ENCODE data around the gene HIVEP3.

HIVEP3 gene

DNA sequence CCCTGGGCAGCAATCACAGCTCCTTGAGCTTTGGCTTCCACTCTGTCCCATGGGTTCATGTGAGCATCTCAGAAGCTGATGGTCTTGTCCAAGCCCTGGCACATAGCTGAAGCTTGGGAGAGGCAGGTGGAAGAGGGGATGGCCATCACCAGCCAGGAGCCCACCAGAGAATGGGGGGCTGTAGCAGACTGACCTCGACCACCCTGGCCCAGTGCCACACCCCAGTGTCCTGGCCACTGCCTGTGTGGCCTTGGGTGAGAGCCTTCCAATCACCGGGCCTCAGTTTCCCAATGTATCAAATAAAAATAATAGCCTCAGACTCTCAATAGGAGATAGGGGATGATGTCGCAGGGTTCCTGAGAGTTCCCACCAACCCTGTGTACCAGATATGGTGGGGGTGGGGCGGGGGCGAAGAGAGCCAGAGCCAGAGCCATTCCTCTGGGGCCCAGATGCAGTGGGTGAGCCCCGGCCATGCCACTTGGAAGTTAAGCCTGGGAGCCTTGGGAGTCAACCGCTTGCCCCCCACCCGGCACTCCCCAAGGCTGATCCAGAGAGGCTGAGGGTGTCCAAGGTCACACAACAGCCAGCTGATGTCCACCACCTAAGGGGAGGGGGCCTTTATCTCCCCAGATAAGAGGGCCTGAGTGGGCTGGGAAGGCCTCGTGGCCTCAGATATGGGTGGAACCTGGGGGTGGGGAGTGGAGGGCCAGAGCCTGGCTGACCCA lies 424.9 kb downstream of the HIVEP3 start:
- no peak for DNase-seq (ENCODE audit: low read depth, low spot score)
- Histone ChIP-seq H3K27ac (ENCODE audit: low read length) (no peak overlapping the region), H3K9me3 (ENCODE audit: control insufficient read depth, insufficient read depth, low read length) (no peaks in the 10 kb centered on the region), H3K27me3 (ENCODE audit: control insufficient read depth, insufficient read depth, low read length) (no peaks in the 10 kb centered on the region), H3K4me3 (ENCODE audit: low read length) (no peak overlapping the region), H3K36me3 (ENCODE audit: control insufficient read depth, insufficient read depth, low read length) (no peaks in the 10 kb centered on the region), H3K4me1 (ENCODE audit: control insufficient read depth, insufficient read depth, low read length) (peaks cover 12% of the 10 kb centered on the region)
- WGBS (ENCODE audit: insufficient coverage, insufficient read length) = no CpG with 5 or more reads among the region's 9 CpGs

DNA sequence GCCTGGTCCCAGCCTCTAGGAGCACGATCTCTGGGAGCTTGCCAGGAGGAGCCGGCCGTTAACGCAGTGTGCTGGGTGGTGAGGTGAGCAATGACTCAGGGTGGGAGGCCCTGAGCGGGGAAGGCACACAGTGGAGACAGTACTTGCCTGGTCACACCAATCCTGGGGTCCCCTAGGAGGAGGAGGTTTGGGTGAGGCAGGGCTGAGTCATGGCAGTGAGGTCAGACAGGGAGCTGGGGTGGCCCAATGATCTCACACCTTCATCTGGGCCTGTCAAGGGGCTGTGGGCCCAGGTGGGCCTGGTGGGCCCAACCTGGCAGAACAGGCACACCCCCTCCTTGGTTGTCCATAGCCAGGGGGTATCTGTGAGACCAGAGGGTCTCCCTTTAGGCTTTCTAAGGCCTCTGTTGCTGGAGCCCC lies 425.6 kb downstream of the HIVEP3 start:
- H3K4me1 ChIP-seq (ENCODE audit: control insufficient read depth, insufficient read depth, low read length) = peaks cover 12% of the 10 kb centered on the region
- no peaks in the 10 kb centered on the region for H3K36me3 ChIP-seq (ENCODE audit: control insufficient read depth, insufficient read depth, low read length)
- H3K9me3 ChIP-seq (ENCODE audit: control insufficient read depth, insufficient read depth, low read length) = no peaks in the 10 kb centered on the region
- H3K27me3 ChIP-seq (ENCODE audit: control insufficient read depth, insufficient read depth, low read length) = no peaks in the 10 kb centered on the region
- no peak overlapping the region for H3K27ac ChIP-seq (ENCODE audit: low read length)
- DNase-seq (ENCODE audit: low read depth, low spot score) = no peak
- no CpG with 5 or more reads among the region's 5 CpGs for WGBS (ENCODE audit: insufficient coverage, insufficient read length)
- H3K4me3 ChIP-seq (ENCODE audit: low read length) = no peak overlapping the region

DNA sequence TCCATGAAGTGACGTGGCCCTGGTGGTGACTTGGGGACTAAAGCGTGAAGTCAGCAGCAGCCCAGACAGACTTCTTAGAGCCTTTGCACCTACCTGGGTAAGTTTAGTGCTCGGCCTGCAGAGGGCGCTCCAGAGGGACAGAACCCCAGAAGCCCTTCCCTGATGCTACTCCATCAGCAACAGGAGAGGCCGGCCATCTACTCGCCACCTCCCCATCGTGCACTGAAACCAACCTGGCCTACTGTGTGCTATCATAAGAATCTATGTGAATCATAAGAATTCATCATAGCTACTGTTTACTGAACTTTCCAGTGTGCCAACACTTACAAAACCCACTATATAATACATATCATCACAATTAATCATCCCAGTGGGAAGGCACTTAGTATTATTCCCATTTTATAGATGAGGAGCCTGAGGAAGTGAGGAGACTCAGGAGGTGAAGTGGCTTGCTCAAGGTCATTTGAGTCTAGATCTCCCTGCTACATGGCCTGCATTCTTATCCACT lies 426.3 kb downstream of the HIVEP3 start:
- no peak overlapping the region for H3K27ac ChIP-seq (ENCODE audit: low read length)
- no peak for DNase-seq (ENCODE audit: low read depth, low spot score)
- H3K36me3 ChIP-seq (ENCODE audit: control insufficient read depth, insufficient read depth, low read length) = no peaks in the 10 kb centered on the region
- H3K9me3 ChIP-seq (ENCODE audit: control insufficient read depth, insufficient read depth, low read length) = no peaks in the 10 kb centered on the region
- H3K4me3 ChIP-seq (ENCODE audit: low read length) = no peak overlapping the region
- H3K27me3 ChIP-seq (ENCODE audit: control insufficient read depth, insufficient read depth, low read length) = no peaks in the 10 kb centered on the region
- WGBS (ENCODE audit: insufficient coverage, insufficient read length) = no CpG with 5 or more reads among the region's 7 CpGs
- peaks cover 14% of the 10 kb centered on the region for H3K4me1 ChIP-seq (ENCODE audit: control insufficient read depth, insufficient read depth, low read length)

DNA sequence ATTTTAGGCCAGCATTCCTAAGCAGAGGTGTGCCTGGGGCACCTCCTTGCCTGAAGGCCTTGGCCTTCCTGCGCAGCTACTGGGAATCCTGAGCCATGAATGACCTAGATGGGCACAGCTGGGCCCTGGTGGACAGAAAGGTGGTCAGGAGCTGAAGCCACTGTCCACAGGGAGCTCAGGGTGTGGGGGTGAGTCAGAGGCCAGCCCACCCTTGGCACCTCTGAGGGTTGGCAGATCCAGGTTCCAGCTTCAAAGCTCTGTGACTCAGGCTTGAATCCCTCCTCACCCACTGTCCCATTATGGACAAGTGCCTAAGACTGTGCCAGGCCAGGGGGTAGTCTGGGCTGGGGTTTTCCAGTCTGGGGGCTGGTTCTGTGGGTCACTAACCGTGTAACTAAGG lies 427.8 kb downstream of the HIVEP3 start:
- Histone ChIP-seq H3K36me3 (ENCODE audit: control insufficient read depth, insufficient read depth, low read length) (no peaks in the 10 kb centered on the region), H3K4me3 (ENCODE audit: low read length) (no peak overlapping the region), H3K27ac (ENCODE audit: low read length) (no peak overlapping the region), H3K27me3 (ENCODE audit: control insufficient read depth, insufficient read depth, low read length) (no peaks in the 10 kb centered on the region), H3K4me1 (ENCODE audit: control insufficient read depth, insufficient read depth, low read length) (peaks cover 10% of the 10 kb centered on the region), H3K9me3 (ENCODE audit: control insufficient read depth, insufficient read depth, low read length) (no peaks in the 10 kb centered on the region)
- WGBS (ENCODE audit: insufficient coverage, insufficient read length) = no CpG with 5 or more reads among the region's 2 CpGs
- DNase-seq (ENCODE audit: low read depth, low spot score) = no peak

DNA sequence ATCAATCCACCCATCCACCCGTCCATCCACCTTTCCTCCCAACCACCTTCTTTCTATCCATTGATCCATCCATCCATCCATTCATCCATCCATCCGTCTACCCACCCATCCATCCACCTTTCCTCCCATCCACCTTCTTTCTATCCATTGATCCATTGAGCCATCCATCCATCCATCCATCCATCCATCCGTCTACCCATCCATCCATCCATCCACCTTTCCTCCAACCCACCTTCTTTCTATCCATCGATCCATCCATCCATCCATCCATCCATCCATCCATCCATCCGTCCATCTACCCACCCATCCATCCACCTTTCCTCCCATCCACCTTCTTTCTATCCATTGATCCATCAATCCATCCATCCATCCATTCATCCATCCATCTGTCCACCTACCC lies 429.2 kb downstream of the HIVEP3 start:
- peaks cover 5% of the 10 kb centered on the region for H3K4me1 ChIP-seq (ENCODE audit: control insufficient read depth, insufficient read depth, low read length)
- WGBS (ENCODE audit: insufficient coverage, insufficient read length) = 100% methylated on average over 5 of the region's 5 CpGs
- no peak for DNase-seq (ENCODE audit: low read depth, low spot score)
- no peaks in the 10 kb centered on the region for H3K36me3 ChIP-seq (ENCODE audit: control insufficient read depth, insufficient read depth, low read length)
- no peaks in the 10 kb centered on the region for H3K27me3 ChIP-seq (ENCODE audit: control insufficient read depth, insufficient read depth, low read length)
- H3K9me3 ChIP-seq (ENCODE audit: control insufficient read depth, insufficient read depth, low read length) = no peaks in the 10 kb centered on the region
- H3K4me3 ChIP-seq (ENCODE audit: low read length) = no peak overlapping the region
- H3K27ac ChIP-seq (ENCODE audit: low read length) = no peak overlapping the region

DNA sequence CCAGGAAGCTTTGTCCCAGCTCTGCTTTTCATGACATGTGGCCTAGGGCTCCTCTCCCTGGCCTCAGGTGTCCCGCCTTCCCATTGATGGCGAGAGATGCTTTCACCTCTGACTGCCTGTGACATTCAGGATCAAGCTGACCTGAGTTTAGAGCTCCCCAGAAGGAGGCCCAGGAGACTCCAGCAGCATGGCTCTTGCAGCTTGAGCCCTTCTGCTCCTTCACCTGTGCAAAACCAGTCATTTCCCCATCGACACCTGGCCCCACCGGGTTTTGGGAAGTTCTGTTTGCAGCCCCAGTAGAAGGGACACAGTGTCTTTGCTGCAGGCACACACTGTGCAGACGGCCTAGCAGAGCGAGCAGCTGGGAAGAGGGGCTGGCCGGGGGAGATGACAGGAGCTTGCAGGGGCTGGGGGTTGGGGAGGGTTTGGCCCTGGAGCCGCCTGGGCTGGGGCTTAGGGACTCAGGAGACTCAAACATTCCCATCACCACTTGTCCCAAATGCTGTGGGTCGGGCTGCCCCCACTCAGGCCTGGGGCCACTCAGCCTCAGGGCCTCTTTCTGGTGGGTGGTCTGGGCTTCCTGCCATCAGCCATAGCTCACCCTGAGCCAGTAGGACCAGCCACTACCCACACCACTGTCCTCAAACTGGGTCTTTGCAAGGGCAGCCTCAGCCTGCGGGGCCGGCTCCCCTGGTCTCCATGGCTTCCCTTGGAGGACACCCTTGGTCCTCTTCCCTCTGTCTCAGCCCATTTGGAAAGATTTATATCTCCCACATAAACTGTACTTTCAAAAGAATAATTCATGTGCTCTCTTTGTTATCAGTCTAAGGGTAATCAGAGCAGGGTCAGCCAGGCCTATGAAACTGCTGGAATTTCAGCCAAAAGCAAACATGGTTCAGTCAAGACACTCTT lies 430.4 kb downstream of the HIVEP3 start:
- Histone ChIP-seq H3K9me3 (ENCODE audit: control insufficient read depth, insufficient read depth, low read length) (no peaks in the 10 kb centered on the region), H3K27ac (ENCODE audit: low read length) (no peak overlapping the region), H3K36me3 (ENCODE audit: control insufficient read depth, insufficient read depth, low read length) (no peaks in the 10 kb centered on the region), H3K4me1 (ENCODE audit: control insufficient read depth, insufficient read depth, low read length) (peaks cover 8% of the 10 kb centered on the region), H3K4me3 (ENCODE audit: low read length) (no peak overlapping the region), H3K27me3 (ENCODE audit: control insufficient read depth, insufficient read depth, low read length) (no peaks in the 10 kb centered on the region)
- no CpG with 5 or more reads among the region's 11 CpGs for WGBS (ENCODE audit: insufficient coverage, insufficient read length)
- DNase-seq (ENCODE audit: low read depth, low spot score) = no peak

DNA sequence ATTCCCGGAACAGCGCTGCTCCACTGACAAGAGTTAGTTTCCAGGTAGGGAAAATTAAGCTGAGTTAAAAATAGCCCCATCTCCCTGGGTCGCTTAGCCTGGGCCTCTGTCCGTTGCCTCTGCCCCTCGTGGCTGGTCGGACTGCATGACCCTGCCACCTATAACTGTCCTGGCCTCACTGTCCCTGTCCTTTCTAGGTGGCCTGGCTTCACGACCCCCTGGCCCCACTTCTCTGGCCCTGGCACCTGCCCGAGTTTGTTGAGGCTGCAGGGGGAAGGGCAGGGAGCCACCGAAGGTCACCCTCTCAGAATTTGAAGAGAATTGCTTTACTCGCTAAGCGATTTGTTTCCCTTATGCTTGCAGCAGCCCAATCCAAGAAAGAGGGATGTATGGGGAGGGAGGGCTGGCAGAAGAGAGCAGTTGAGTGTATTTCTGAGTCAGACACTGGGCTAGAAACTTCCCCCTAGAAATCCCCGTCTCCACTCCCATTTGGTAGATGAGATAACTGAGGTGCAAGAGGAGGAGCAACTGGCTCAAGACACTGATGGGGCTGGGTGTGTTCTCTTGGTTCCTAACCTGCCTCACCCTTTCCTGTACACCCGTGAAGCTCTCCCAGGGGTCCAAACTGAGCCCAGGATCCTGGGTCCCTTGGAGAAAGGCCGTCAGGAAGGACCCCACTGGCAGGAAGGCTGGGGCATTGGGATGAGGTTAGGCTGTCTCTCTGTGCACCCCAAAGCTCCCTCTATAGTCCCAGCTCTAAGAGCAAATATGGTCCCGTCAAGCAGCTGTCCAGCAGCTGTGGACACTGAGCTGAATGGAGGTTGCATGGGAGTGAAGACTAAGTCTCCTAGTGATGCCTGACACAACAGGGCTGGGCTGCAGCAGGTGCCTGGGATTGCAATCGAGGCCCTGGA lies 431.3 kb downstream of the HIVEP3 start:
- DNase-seq (ENCODE audit: low read depth, low spot score) = no peak
- no peaks in the 10 kb centered on the region for H3K27me3 ChIP-seq (ENCODE audit: control insufficient read depth, insufficient read depth, low read length)
- H3K27ac ChIP-seq (ENCODE audit: low read length) = no peak overlapping the region
- no peak overlapping the region for H3K4me3 ChIP-seq (ENCODE audit: low read length)
- H3K36me3 ChIP-seq (ENCODE audit: control insufficient read depth, insufficient read depth, low read length) = no peaks in the 10 kb centered on the region
- H3K4me1 ChIP-seq (ENCODE audit: control insufficient read depth, insufficient read depth, low read length) = peaks cover 8% of the 10 kb centered on the region
- no CpG with 5 or more reads among the region's 16 CpGs for WGBS (ENCODE audit: insufficient coverage, insufficient read length)
- H3K9me3 ChIP-seq (ENCODE audit: control insufficient read depth, insufficient read depth, low read length) = no peaks in the 10 kb centered on the region

DNA sequence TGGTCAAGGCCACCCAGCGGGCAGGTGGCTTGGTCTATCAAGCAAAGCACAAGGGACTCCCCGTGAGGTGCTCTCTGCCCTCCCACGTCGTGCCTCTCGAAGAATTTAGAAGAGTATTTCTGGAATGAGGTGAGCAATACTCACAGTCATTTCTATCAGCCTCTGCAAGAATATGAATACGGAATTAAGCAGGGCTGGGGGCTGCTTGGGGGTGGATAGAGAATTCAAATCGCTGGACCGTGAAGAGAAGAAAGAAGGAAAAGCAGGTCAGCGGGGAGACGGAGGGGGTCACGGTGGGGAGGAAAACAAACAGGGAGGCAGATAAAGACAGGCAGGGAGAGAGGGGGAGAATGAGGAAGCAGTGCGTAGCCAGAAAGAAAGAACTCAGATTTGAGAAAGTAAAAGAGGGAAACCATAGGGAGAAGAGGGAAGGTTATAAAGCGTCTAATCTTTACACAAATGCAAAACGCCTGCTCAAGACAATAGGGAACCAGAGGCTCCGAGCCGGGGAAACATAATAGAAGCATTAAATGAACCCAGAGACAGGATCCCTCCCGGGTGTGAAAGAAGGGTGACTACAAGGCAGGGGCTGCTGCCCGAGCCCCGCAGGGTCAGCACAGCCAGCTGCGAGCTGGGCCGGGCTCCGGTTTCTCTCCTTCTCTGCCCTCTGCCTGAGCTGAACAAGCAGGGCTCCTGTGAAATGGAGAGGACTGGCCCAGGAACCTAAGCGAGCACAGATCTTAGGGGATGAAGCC lies 432.2 kb downstream of the HIVEP3 start:
- Histone ChIP-seq H3K27me3 (ENCODE audit: control insufficient read depth, insufficient read depth, low read length) (no peaks in the 10 kb centered on the region), H3K9me3 (ENCODE audit: control insufficient read depth, insufficient read depth, low read length) (no peaks in the 10 kb centered on the region), H3K4me3 (ENCODE audit: low read length) (no peak overlapping the region), H3K4me1 (ENCODE audit: control insufficient read depth, insufficient read depth, low read length) (peaks cover 8% of the 10 kb centered on the region), H3K36me3 (ENCODE audit: control insufficient read depth, insufficient read depth, low read length) (no peaks in the 10 kb centered on the region), H3K27ac (ENCODE audit: low read length) (no peak overlapping the region)
- no CpG with 5 or more reads among the region's 23 CpGs for WGBS (ENCODE audit: insufficient coverage, insufficient read length)
- DNase-seq (ENCODE audit: low read depth, low spot score) = no peak

DNA sequence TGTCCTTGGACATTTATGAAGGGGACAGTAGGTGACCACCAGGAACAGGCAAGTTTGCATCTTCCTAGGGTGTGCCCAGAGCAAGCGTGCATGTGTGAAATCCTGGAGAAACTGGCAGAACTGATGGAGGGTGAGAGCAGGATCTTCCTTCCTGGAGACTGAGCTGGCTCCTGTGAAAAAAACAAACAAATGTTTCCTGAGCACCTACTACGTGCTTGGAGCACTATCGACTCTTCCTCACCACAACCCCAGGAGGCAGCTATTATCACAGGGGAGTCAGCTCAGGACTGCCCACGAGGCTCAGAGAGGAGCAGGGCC lies 432.7 kb downstream of the HIVEP3 start:
- Histone ChIP-seq H3K4me3 (ENCODE audit: low read length) (no peak overlapping the region), H3K36me3 (ENCODE audit: control insufficient read depth, insufficient read depth, low read length) (no peaks in the 10 kb centered on the region), H3K9me3 (ENCODE audit: control insufficient read depth, insufficient read depth, low read length) (no peaks in the 10 kb centered on the region), H3K27ac (ENCODE audit: low read length) (no peak overlapping the region), H3K27me3 (ENCODE audit: control insufficient read depth, insufficient read depth, low read length) (no peaks in the 10 kb centered on the region), H3K4me1 (ENCODE audit: control insufficient read depth, insufficient read depth, low read length) (peaks cover 8% of the 10 kb centered on the region)
- DNase-seq (ENCODE audit: low read depth, low spot score) = no peak
- no CpG with 5 or more reads among the region's 4 CpGs for WGBS (ENCODE audit: insufficient coverage, insufficient read length)

Data from iPS DF 6.9 (cell line).